ENCODE results near the gene VASN.

VASN gene

DNA sequence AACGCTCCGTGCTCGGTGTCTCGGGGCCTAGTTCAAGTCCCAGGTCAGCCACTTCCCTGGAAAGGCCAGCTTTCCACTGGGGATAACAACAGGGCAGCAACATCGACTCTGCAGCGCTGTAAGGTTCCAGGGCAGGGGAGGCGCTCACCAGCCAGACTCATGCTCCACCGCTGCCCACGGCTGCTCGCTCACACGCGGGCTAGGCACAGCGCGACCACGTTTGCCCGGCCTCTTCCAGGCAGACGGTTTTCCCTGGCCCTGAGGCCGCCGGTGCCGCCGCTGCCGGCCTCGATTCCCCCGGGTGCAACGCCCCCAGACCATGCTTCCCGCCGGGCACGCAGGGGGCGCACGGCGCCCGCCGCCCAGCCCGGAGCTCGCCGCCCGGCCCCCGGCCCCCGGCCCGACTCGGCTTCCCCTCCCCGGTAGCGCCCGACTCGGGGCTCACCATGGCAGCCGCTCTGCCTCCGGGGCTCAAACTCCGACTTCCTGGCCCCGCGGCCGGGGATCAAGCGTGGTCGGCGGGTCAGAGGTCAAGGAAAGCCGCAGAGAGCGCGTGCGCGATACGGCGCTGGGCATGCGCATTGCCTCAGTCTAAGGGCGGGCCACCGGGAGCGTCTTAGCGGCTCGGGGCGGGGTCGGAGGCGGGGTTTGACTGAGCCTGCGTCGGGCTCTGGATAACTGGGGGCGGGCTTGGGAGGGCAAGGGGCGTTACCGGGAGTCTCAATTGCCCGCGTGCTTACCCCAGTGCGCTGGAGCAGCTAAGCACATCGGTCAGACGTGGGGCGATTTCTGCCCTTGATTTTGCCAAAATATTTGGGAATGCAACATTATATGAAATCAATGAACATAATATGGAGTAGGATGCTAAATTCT, 20.6 kb upstream of the VASN start, which contains the start of gene PAM16:
PAM16 (minus strand) TSS at position 535 of the 873 bp plus-strand sequence; CDS start at position 448, 87 bp downstream.
- peak; percentile 98 for DNase-seq (ENCODE audit: extremely low read depth, insufficient read length)
- no peaks in the 10 kb centered on the region for H3K27me3 ChIP-seq (replicated peaks; ENCODE audit: control insufficient read depth, insufficient read depth, low read length)
- TF ChIP-seq, protein P1, sequence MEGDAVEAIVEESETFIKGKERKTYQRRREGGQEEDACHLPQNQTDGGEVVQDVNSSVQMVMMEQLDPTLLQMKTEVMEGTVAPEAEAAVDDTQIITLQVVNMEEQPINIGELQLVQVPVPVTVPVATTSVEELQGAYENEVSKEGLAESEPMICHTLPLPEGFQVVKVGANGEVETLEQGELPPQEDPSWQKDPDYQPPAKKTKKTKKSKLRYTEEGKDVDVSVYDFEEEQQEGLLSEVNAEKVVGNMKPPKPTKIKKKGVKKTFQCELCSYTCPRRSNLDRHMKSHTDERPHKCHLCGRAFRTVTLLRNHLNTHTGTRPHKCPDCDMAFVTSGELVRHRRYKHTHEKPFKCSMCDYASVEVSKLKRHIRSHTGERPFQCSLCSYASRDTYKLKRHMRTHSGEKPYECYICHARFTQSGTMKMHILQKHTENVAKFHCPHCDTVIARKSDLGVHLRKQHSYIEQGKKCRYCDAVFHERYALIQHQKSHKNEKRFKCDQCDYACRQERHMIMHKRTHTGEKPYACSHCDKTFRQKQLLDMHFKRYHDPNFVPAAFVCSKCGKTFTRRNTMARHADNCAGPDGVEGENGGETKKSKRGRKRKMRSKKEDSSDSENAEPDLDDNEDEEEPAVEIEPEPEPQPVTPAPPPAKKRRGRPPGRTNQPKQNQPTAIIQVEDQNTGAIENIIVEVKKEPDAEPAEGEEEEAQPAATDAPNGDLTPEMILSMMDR (IDR thresholded peaks at IDR 0.05; ENCODE audit: insufficient read depth, low read length, poor library complexity, severe bottlenecking), result no peak
- H3K36me3 ChIP-seq (ENCODE audit: control insufficient read depth, insufficient read depth, low read length), result peaks cover 13% of the 10 kb centered on the region
- H3K4me3 ChIP-seq (replicated peaks; ENCODE audit: low read depth, low read length), result peak within 1 kb of the TSS; percentile 100

DNA sequence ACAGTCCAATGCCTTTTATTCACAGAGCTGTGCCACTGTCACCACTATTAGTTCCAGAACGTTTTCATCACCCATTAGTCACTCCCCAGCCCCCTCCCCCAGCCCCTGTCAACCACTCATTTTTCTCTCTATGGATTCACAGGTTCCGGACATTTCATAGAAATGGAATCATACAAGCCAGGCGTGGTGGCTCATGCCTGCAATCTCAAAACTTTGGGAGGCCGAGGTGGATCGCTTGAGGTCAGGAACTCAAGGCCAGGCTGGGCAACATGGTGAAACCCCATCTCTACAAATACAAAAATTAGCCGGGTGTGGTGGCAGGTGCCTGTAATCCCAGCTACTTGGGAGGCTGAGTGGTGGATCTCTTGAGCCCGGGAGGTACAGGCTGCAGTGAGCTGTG, 19.8 kb upstream of the VASN start:
- no peak for DNase-seq (ENCODE audit: extremely low read depth, insufficient read length)
- Histone ChIP-seq H3K27me3 (replicated peaks; ENCODE audit: control insufficient read depth, insufficient read depth, low read length) (no peaks in the 10 kb centered on the region), H3K4me3 (replicated peaks; ENCODE audit: low read depth, low read length) (no peak overlapping the region), H3K36me3 (ENCODE audit: control insufficient read depth, insufficient read depth, low read length) (peaks cover 14% of the 10 kb centered on the region)
- TF ChIP-seq, protein P1 (IDR thresholded peaks at IDR 0.05; ENCODE audit: insufficient read depth, low read length, poor library complexity, severe bottlenecking), result no peak

DNA sequence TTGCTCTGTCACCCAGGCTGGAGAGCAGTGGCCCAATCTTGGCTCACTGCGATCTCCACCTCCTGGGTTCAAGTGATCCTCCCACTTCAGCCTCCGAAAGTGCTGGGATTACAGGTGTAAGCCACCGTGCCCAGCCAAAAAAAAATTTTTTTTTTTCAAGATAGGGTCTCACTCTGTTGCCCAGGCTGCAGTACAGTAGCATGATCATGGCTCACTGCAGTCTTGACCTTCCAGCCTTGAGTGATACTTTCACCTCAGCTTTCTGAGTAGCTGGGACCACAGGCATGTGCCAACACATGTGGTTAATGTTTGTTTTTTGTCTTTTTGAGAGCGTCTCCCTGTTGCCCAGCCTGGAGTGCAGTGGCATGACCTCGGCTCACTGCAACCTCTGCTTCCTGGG, 18.8 kb upstream of the VASN start:
- no peak overlapping the region for H3K4me3 ChIP-seq (replicated peaks; ENCODE audit: low read depth, low read length)

DNA sequence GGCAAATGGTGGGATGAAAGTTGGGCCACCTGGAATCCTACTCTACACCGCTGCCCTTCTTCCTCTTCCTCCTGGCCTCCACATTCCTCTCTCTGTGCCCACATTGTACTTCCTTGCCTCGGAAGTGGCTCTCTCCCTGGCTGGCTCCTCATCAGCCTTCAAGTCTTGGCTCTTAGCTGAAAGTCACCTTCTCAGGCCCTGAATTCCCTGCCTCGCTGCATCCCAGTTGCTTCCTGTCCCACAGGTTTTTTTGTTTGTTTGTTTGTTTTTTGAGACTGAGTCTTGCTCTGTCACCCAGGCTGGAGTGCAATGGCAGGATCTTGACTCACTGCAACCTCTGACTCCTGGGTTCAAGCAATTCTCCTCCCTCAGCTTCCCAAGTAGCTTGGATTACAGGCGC, 18.0 kb upstream of the VASN start:
- TF ChIP-seq, protein P1 (IDR thresholded peaks at IDR 0.05; ENCODE audit: insufficient read depth, low read length, poor library complexity, severe bottlenecking), result no peak
- Histone ChIP-seq H3K4me3 (replicated peaks; ENCODE audit: low read depth, low read length) (no peak overlapping the region), H3K36me3 (ENCODE audit: control insufficient read depth, insufficient read depth, low read length) (peaks cover 17% of the 10 kb centered on the region), H3K27me3 (replicated peaks; ENCODE audit: control insufficient read depth, insufficient read depth, low read length) (no peaks in the 10 kb centered on the region)
- DNase-seq (ENCODE audit: extremely low read depth, insufficient read length), result no peak

More for the DNA sequence above, 18.8 kb upstream of the VASN start:
- TF ChIP-seq, protein P1 (IDR thresholded peaks at IDR 0.05; ENCODE audit: insufficient read depth, low read length, poor library complexity, severe bottlenecking), result no peak
- H3K27me3 ChIP-seq (replicated peaks; ENCODE audit: control insufficient read depth, insufficient read depth, low read length), result no peaks in the 10 kb centered on the region
- peaks cover 11% of the 10 kb centered on the region for H3K36me3 ChIP-seq (ENCODE audit: control insufficient read depth, insufficient read depth, low read length)
- no peak for DNase-seq (ENCODE audit: extremely low read depth, insufficient read length)

DNA sequence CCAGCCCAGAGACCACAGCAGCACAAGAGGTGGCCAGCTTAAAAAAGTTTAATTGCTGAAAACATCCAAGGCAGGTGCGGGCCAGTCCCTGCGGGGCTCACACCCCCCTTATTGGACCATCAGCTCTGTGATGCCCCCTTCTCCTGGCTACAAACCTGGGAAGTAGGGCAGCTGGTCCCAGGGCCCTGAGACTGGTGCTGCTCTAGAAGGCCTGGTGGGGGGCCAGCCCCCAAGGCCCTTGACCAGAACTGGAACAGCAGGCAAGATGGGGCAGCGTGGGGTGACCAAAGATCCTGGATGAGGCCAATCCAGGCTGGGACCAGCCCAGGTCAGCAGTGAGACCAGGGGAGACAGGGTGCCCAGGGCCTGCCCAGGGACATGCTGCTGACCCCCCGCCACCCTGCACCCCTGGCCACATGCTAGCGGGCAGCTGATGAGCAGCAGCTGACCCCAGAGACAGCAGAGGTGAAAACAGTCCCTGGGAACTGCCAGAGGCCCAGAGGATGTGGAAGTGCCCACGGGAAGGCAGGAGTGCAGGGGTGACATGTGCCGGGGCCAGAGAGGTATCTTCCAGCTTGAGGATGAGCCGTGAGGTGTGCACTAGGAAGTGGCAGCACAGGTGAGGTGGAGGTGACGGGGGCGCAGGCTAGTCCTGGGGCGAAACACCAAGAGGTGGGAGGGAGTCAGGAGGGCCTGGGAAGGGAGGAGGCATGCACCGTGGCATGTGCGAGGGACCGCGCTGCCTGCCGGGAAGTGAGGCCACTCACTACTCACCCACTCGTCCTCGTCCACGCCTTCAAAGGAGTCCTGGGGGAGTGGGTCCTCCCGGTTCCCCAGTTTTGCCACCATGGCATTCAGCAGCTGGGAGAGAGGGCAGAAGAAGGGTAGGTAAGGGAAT, 16.9 kb upstream of the VASN start:
- TF ChIP-seq, protein P1 (IDR thresholded peaks at IDR 0.05; ENCODE audit: insufficient read depth, low read length, poor library complexity, severe bottlenecking), result no peak
- H3K36me3 ChIP-seq (ENCODE audit: control insufficient read depth, insufficient read depth, low read length), result peaks cover 21% of the 10 kb centered on the region
- no peak overlapping the region for H3K4me3 ChIP-seq (replicated peaks; ENCODE audit: low read depth, low read length)
- no peaks in the 10 kb centered on the region for H3K27me3 ChIP-seq (replicated peaks; ENCODE audit: control insufficient read depth, insufficient read depth, low read length)
- no peak for DNase-seq (ENCODE audit: extremely low read depth, insufficient read length)

All from GM06990 (cell line).